ENCODE data around the gene PIGS. TPM values are rescaled to one million over a fixed set of nuclear protein-coding genes. Genes with fewer than 3 reads are reported as not detected.

Gene PIGS
- total RNA-seq, 1 experiment from 2014 or later = 45.8 TPM

DNA sequence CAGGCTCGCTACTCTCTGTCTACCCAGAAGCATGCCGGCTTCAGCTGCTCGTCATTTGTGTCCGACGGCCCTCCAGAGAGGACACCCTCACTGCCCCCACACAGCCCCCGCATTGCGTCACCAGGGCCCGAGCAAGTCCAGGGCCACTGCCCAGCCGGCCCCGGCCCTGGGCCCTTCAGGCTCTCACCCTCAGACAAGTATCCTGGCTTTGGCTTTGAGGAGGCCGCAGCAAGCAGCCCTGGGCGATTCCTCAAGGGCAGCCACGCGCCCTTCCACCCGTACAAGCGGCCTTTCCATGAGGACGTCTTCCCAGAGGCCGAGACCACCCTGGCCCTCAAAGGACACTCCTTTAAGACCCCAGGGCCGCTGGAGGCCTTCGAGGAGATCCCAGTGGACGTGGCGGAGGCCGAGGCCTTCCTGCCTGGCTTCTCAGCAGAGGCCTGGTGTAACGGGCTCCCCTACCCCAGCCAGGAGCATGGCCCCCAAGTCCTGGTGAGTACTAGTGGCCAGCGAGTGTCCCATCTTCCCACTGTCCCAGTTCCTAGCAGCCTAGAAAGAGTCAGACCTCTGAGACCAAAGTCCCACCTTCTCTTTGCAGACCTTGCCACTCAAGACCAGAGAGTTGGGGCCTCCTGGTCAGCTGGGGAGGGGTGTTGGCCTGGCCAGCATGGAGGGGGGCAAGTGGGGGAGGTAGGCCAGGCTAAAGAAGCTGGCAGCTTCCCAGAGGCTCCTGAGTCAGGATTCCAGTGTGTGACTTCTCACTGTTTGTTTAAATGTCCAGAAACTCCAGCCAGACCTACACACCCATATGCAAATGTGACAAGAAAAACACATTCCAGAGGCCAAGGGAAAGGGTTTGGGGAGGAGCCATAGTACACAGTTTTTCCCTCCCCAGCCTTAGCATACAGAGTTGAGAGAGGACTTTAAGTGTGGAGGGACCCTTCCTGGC, 46.6 kb downstream of the PIGS start:
- Histone ChIP-seq H3K4me1 (ENCODE audit: control insufficient read depth in 1 of 2, insufficient read depth in 2 of 2, low read length in 2 of 2) (peaks cover 0 to 11% of the 10 kb centered on the region in 2 experiments; a peak in 2 of 4 replicates), H3K79me2 (ENCODE audit: insufficient read depth, low read length) (no peaks in the 10 kb centered on the region), H3K9me3 (ENCODE audit: control insufficient read depth in 1 of 2, insufficient read depth in 1 of 2, low read depth in 1 of 2, low read length in 2 of 2) (no peaks in the 10 kb centered on the region), H3K4me3 (replicated peaks in 1 of 2; ENCODE audit: low read depth in 1 of 2, low read length in 2 of 2) (no peak overlapping the region), H3K9me2 (ENCODE audit: insufficient read depth) (no peaks in the 10 kb centered on the region), H3K36me3 (ENCODE audit: control insufficient read depth in 1 of 2, insufficient read depth in 2 of 2, low read length in 2 of 2) (no peaks in the 10 kb centered on the region), H4K20me1 (ENCODE audit: insufficient read depth) (no peaks in the 10 kb centered on the region), H3K27me3 (ENCODE audit: insufficient read depth, low read length) (no peaks in the 10 kb centered on the region), H3K27ac (ENCODE audit: low read depth, low read length) (no peak overlapping the region; the same call in 1 of the 2 replicates), H3K4me2 (ENCODE audit: low read length) (no peak overlapping the region), H2AFZ (ENCODE audit: low read depth, low read length, poor library complexity, severe bottlenecking) (no peak overlapping the region), H3K9ac (ENCODE audit: low read length) (no peak overlapping the region)
- intact Hi-C loops (cut with micrococcal nuclease) = no loop called here
- 0 out of 2 replicates have a peak, but pooled peaks have one; percentile 15 for ATAC-seq
- ChIA-PET POLR2A (no interaction called here), RAD21 (ENCODE audit: low non-redundant PET in 1 of 2, low total read pairs in 2 of 2, uncharacterized antibody in 2 of 2, unreplicated experiment in 2 of 2) (no interaction called here), CTCF (no interaction called here)
- no TSS peak for BruUV-seq (replicated peaks)
- TF ChIP-seq, protein P1, sequence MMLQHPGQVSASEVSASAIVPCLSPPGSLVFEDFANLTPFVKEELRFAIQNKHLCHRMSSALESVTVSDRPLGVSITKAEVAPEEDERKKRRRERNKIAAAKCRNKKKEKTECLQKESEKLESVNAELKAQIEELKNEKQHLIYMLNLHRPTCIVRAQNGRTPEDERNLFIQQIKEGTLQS (IDR thresholded peaks at IDR 0.05) = no peak
- no peak for TF ChIP-seq POLR2A (IDR thresholded peaks at IDR 0.05; ENCODE audit: borderline replicate concordance, extremely low read depth, insufficient read depth, insufficient read length)
- no peak for TF ChIP-seq CBX3 (IDR thresholded peaks at IDR 0.05; ENCODE audit: low read depth)
- TF ChIP-seq POLR2AphosphoS5 (IDR thresholded peaks at IDR 0.05; ENCODE audit: low read depth, low read length) = no peak
- TF ChIP-seq SIN3A (IDR thresholded peaks at IDR 0.05; ENCODE audit: low read depth) = no peak
- no peak for DNase-seq (ENCODE audit: low read depth, low spot score)

DNA sequence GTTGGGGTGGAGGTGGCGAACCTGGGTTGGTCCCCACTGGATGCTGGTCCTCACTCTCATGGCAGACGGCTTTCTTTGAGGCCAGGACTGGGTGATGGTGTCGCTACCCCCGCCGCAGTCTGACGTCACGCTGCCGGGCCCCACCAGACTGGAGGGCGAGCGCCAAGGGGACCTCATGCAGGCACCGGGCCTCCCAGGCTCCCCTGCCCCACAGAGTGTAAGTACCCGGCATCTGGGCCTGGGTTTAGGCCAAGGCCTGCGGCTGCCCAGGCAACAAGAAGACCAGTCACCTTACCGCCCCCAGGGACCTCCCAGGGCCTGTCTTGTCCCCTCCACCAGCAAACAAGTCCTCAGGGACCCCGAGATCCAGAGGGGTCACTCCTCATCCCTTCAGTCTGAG, 47.4 kb downstream of the PIGS start:
- H3K9me3 ChIP-seq (ENCODE audit: control insufficient read depth in 1 of 2, insufficient read depth in 1 of 2, low read depth in 1 of 2, low read length in 2 of 2) = no peaks in the 10 kb centered on the region
- H3K4me1 ChIP-seq (ENCODE audit: control insufficient read depth in 1 of 2, insufficient read depth in 2 of 2, low read length in 2 of 2) = peaks cover 0 to 11% of the 10 kb centered on the region in 2 experiments; a peak in 2 of 4 replicates
- no TSS peak for BruUV-seq (replicated peaks)
- H3K4me3 ChIP-seq (replicated peaks in 1 of 2; ENCODE audit: low read depth in 1 of 2, low read length in 2 of 2) = no peak overlapping the region
- POLR2A ChIA-PET = no interaction called here
- H3K27ac ChIP-seq (ENCODE audit: low read depth, low read length) = no peak overlapping the region
- no peaks in the 10 kb centered on the region for H3K27me3 ChIP-seq (ENCODE audit: insufficient read depth, low read length)
- DNase-seq (ENCODE audit: low read depth, low spot score) (no peak), ATAC-seq (no peak)
- no peak overlapping the region for H3K4me2 ChIP-seq (ENCODE audit: low read length)
- no peak overlapping the region for H2AFZ ChIP-seq (ENCODE audit: low read depth, low read length, poor library complexity, severe bottlenecking)
- no peaks in the 10 kb centered on the region for H4K20me1 ChIP-seq (ENCODE audit: insufficient read depth)
- H3K9me2 ChIP-seq (ENCODE audit: insufficient read depth) = no peaks in the 10 kb centered on the region
- H3K36me3 ChIP-seq (ENCODE audit: control insufficient read depth in 1 of 2, insufficient read depth in 2 of 2, low read length in 2 of 2) = no peaks in the 10 kb centered on the region
- TF ChIP-seq TCF7L2 (IDR thresholded peaks at IDR 0.05; ENCODE audit: borderline replicate concordance, extremely low read depth, insufficient read depth, insufficient read length) (no peak), SRF (IDR thresholded peaks at IDR 0.05; ENCODE audit: low read depth) (no peak), CBX3 (IDR thresholded peaks at IDR 0.05; ENCODE audit: low read depth) (no peak), EGR1 (IDR thresholded peaks at IDR 0.05; ENCODE audit: low read depth) (no peak)
- H3K79me2 ChIP-seq (ENCODE audit: insufficient read depth, low read length) = no peaks in the 10 kb centered on the region
- CTCF ChIA-PET = no interaction called here
- intact Hi-C loops (cut with micrococcal nuclease) = no loop called here
- no peak overlapping the region for H3K9ac ChIP-seq (ENCODE audit: low read length)
- RAD21 ChIA-PET (ENCODE audit: low non-redundant PET in 1 of 2, low total read pairs in 2 of 2, uncharacterized antibody in 2 of 2, unreplicated experiment in 2 of 2) = no interaction called here
